Large intestine (tissue), 3 donors: Measurements from ENCODE around the gene FRMD4A. TPM values are rescaled to one million over a fixed set of nuclear protein-coding genes. Genes with fewer than 3 reads are reported as not detected.

Experiments
- DNase-seq, 2 donors: peaks; one replicate each; pipeline versions ENCODE4 v3.0.0 to v3.0.0-alpha.2; 2013
- H3K27ac ChIP-seq: one replicate; pipeline ENCODE4 v1.5.1; 2013; ENCODE audit warnings: low read length
- H3K27me3 ChIP-seq: 2 replicates; pipeline ENCODE4 v1.6.1; 2013; ENCODE audit warnings: low read length; ENCODE audit not compliant: control insufficient read depth, insufficient read depth
- H3K36me3 ChIP-seq: 2 replicates; pipeline ENCODE4 v1.6.1; 2013; ENCODE audit warnings: low read length; ENCODE audit not compliant: control insufficient read depth, insufficient read depth
- H3K4me1 ChIP-seq: one replicate; pipeline ENCODE4 v1.6.1; 2013; ENCODE audit warnings: low read length; ENCODE audit not compliant: control insufficient read depth, insufficient read depth
- H3K4me3 ChIP-seq: one replicate; pipeline ENCODE4 v1.5.1; 2013; ENCODE audit warnings: low read length
- H3K9me3 ChIP-seq: one replicate; pipeline ENCODE4 v1.6.1; 2013; ENCODE audit warnings: mild to moderate bottlenecking, low read depth, low read length, moderate library complexity; ENCODE audit not compliant: control insufficient read depth
- WGBS: methylation state at CpG from one replicate; pipeline ENCODE4 v1.1.5; 2013; ENCODE audit warnings: low lambda C conversion rate; ENCODE audit not compliant: insufficient coverage; 5-methylcytosine and 5-hydroxymethylcytosine counted together
- polyA plus RNA-seq: library from polyadenylated mRNA; unstranded; fragments of 120-200 nt; gene quantifications from one replicate; pipeline ENCODE4 v1.2.1, GENCODE V29; 2013

Gene FRMD4A
- polyA plus RNA-seq, 1 donor = 19.8 TPM

DNA sequence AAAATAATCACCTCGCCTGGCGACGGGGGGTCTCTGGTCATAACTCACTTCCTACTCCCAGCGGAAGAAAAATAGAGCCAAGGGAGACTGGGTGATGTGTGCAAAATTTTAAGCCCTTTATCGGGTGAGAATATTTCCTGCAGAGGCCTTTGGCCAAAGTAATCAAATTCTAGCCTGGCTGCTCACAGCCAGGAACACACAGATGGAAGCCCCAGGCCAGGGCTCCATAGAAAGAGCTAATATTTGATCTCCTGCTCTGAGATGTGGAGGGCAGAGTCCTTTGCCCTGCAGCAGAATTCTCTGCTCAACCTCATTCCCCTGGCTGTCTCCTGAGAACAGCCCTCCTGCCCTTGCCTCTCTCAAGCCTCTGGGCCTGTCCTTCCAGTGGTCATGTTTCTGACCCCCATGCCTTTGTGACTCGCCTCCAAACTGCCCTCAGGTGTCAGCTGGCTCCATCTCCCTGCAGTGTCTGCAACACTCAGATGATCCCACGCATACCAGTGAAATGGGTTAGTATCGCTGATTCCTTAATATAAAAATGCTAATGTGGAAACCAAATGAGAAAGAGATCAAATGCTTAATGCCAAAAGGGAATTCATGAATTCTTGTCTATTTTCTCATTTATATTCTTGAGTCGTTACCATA, 34.5 kb downstream of the FRMD4A start:
- Histone ChIP-seq H3K27ac (no peak overlapping the region), H3K4me1 (no peaks in the 10 kb centered on the region), H3K36me3 (no peaks in the 10 kb centered on the region), H3K4me3 (no peak overlapping the region), H3K27me3 (no peaks in the 10 kb centered on the region), H3K9me3 (no peaks in the 10 kb centered on the region)
- no peak for DNase-seq
- 100% methylated on average over 1 of the region's 9 CpGs for WGBS

DNA sequence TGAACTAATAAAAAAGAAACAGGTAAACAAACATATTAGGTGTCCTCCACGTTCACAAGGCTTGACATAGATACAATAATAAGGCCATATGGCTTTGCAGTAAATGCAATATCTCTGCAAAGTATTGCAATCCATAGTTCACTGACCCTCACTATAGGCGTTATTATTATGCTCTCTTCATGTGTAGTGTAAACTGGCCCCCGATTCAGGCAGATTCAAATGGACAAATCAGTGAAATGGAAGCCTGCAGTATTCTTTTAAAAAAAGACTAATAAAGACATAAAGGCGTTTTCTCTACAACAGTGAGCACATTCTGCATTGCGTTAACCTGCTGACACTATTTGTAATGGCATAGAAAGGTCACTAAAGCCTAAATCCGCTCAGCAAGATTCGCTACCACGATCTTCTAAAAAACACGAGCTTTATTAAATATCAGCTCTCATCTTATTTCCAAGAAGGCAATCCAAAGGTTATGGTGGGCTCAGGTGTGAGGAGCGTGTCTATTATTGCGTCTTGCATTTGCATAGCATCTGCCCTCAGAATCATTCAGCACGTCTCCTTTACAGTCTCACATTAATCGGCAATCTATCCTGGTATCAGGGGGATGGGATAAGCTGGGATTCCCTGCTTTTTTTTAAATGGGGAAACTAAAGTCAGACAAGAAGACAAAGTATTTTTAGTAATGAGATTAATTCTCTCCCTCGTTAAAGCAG, 36.2 kb downstream of the FRMD4A start:
- no peaks in the 10 kb centered on the region for H3K9me3 ChIP-seq
- DNase-seq = no peak
- 83% methylated on average over 8 of the region's 14 CpGs for WGBS
- no peaks in the 10 kb centered on the region for H3K36me3 ChIP-seq
- no peaks in the 10 kb centered on the region for H3K4me1 ChIP-seq
- no peak overlapping the region for H3K4me3 ChIP-seq
- no peak overlapping the region for H3K27ac ChIP-seq
- no peaks in the 10 kb centered on the region for H3K27me3 ChIP-seq

DNA sequence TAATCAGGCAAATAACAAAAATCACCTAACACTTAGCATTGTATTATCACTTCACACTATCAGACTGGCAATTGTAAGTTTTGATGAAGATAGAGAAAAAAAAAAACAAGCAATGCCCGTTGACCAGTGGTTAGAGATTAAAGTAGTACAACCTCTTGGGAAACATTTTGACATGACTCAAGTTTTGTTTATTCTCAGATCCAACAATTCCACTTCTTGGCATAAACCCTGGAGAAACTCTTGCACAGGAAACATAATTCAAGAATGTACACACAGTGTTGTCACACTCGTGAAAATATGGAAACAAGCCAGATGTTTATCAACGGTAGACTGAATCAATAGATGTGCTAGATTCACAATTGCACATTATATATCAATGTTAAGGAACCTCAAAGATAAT, 37.2 kb downstream of the FRMD4A start:
- no peaks in the 10 kb centered on the region for H3K36me3 ChIP-seq
- H3K9me3 ChIP-seq = no peaks in the 10 kb centered on the region
- H3K4me3 ChIP-seq = no peak overlapping the region
- H3K4me1 ChIP-seq = no peaks in the 10 kb centered on the region
- H3K27me3 ChIP-seq = no peaks in the 10 kb centered on the region
- no peak overlapping the region for H3K27ac ChIP-seq
- DNase-seq = no peak
- WGBS = 60% methylated on average over 1 of the region's 3 CpGs

DNA sequence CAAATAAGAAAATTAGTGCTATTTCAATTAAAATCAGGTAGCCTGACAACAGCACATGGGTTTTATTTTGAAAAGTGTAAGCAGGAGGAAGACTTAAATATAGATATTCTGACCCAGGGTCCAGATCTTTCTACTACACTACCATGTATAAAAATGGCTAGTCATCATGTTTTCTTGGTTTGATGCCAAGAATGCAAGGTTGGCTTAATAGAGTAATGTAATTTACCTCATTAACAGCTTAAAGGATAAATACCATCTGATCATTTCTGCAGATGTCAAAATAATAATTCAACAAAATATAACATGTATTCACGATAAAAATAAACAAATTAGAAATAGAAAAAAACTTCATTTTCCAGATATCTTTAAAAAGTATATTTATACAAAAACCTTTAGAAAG, 39.4 kb downstream of the FRMD4A start:
- no peak for DNase-seq
- no peaks in the 10 kb centered on the region for H3K9me3 ChIP-seq
- no peaks in the 10 kb centered on the region for H3K27me3 ChIP-seq
- WGBS = 100% methylated on average over 1 of the region's 1 CpG
- H3K4me1 ChIP-seq = no peaks in the 10 kb centered on the region
- H3K27ac ChIP-seq = no peak overlapping the region
- H3K4me3 ChIP-seq = no peak overlapping the region
- no peaks in the 10 kb centered on the region for H3K36me3 ChIP-seq

DNA sequence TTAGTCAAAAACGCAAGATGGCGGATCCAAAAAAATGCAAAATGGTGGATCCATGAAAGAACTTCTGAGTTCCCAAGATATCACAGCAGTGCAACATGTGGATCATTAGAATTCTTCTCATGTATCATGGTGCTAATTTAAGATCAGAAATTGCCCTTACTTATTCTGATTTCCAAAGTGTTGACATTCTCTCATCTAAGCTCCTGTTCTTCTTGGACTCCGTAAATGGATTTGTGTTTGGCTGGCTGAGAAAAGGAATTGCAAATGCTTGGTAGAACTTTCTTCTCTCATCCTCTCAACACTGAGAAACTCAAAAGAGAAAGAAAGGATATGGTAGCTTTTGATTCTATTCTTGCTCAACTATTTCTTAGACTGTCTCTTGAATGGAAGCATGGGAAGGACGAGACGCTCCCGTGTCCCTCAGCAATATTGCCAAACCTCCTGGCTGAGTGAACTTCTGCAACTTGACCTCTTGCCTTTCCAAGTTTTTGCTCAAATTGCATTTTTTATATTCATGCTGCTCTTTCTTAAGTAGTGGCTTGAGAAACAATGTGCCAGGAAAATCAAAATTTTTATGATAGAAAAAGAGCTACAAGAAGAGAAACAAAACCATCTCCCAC, 44.7 kb downstream of the FRMD4A start:
- no peak for DNase-seq
- H3K36me3 ChIP-seq = no peaks in the 10 kb centered on the region
- H3K4me1 ChIP-seq = no peaks in the 10 kb centered on the region
- no peaks in the 10 kb centered on the region for H3K27me3 ChIP-seq
- no peaks in the 10 kb centered on the region for H3K9me3 ChIP-seq
- no peak overlapping the region for H3K27ac ChIP-seq
- H3K4me3 ChIP-seq = no peak overlapping the region
- WGBS = 100% methylated on average over 1 of the region's 6 CpGs

DNA sequence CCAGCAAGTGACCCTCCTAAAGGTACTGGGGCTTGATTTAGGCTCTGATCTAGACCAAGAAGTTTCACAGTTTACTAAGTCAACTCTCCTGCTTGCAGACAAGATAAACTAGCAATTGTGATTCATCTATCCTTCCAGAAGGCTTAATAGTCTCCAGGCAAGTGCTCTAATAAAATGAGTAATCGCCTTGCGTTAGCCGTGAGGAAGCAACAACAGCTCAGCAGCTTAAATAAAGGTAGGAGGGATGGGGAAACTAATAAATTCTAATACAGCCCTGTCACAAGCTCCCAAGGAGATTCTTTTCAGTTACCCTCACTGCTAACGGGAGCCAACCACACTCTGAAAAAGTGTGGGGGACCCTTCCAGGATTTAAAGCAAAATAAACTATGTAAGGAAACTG, 48.4 kb downstream of the FRMD4A start:
- WGBS = no CpG with 5 or more reads among the region's 4 CpGs
- no peaks in the 10 kb centered on the region for H3K36me3 ChIP-seq

DNA sequence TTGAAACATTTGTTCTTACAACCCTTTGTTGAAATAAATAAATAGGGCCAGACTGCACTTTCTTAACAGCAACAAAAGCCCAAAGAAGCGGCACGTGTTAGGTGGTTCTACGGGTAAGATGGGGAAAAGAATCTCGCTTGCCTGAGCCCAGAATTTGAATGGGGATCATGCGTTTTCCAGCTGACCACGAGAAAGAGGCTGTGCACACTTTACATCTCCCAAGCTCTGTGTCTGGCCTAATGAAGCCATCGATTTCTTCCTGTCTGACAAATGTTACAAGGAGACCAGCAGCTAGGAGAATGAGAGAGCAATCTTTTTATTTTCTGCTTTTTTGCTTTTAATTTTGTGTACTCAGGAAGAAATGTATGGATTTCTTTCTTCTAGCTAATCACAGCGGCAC, 52.2 kb downstream of the FRMD4A start:
- no peak overlapping the region for H3K27ac ChIP-seq
- H3K27me3 ChIP-seq = no peaks in the 10 kb centered on the region
- no peaks in the 10 kb centered on the region for H3K4me1 ChIP-seq
- H3K36me3 ChIP-seq = no peaks in the 10 kb centered on the region
- no peak overlapping the region for H3K4me3 ChIP-seq
- DNase-seq = no peak
- 100% methylated on average over 2 of the region's 8 CpGs for WGBS
- H3K9me3 ChIP-seq = no peaks in the 10 kb centered on the region

More for the DNA sequence above, 48.4 kb downstream of the FRMD4A start:
- H3K27ac ChIP-seq = no peak overlapping the region
- no peaks in the 10 kb centered on the region for H3K27me3 ChIP-seq
- H3K9me3 ChIP-seq = no peaks in the 10 kb centered on the region
- no peak overlapping the region for H3K4me3 ChIP-seq
- DNase-seq = no peak
- no peaks in the 10 kb centered on the region for H3K4me1 ChIP-seq

DNA sequence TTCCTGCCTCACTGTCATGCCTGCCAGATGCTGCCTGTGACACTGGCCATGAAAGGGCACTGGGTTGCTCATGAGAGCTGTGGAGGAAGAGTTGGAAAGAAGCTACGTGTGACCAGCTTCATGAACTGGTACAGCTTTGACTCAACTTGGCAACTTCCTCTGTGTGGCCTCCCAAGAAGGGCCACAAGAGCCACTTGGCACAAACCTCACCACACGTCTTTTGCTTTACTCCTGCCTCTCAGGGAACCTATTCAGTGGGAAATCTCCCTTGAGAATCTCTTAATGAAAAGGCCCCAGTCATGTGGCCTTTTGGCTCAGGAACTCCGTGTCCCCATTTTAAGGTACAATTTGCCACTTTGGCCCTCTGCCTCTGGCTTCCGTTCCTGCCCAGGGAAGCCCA, 54.5 kb downstream of the FRMD4A start:
- Histone ChIP-seq H3K27ac (no peak overlapping the region), H3K27me3 (no peaks in the 10 kb centered on the region), H3K9me3 (no peaks in the 10 kb centered on the region), H3K36me3 (no peaks in the 10 kb centered on the region), H3K4me3 (no peak overlapping the region), H3K4me1 (no peaks in the 10 kb centered on the region)
- no peak for DNase-seq
- WGBS = no CpG with 5 or more reads among the region's 4 CpGs

DNA sequence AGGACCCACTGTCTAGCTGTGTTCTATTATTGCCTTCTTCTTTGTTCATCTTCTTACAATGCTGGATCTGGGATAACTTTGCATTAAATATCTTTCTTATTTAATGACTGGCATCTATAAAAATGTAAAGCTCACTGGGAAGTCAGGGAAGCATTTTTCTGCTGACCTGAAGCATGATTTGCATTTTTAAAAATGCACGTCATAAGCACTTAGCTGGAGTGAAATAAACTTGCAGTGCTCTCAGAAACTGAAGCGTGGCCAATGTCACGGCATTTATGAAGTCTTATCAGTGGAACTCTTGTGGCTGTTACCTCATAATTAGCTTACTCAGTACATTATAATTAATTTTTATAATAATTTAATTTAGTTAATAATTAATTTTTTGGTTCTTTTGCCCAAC, 59.1 kb downstream of the FRMD4A start:
- no peaks in the 10 kb centered on the region for H3K4me1 ChIP-seq
- WGBS = no CpG with 5 or more reads among the region's 3 CpGs
- H3K27ac ChIP-seq = no peak overlapping the region
- no peak overlapping the region for H3K4me3 ChIP-seq
- H3K36me3 ChIP-seq = no peaks in the 10 kb centered on the region
- H3K9me3 ChIP-seq = no peaks in the 10 kb centered on the region
- no peaks in the 10 kb centered on the region for H3K27me3 ChIP-seq
- DNase-seq = no peak

DNA sequence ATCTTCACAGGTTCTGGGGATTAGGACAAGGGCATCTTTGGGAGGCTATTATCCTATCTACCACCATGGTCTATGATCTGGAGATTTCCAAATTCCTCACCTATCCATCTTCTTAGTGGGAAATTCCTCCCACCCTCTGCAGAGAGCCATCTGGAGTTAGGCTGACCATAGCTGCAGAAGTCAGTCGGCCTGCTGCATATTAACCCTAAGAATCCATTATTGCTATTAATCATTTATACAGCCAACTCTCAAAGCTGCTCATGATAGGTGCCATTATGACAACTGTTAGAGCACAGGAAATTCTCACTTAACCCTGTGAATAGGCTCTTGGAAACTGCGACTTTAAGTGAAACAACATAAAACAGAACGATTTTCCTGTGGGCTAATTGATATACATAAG, 60.4 kb downstream of the FRMD4A start:
- no peaks in the 10 kb centered on the region for H3K36me3 ChIP-seq
- H3K27me3 ChIP-seq = no peaks in the 10 kb centered on the region
- DNase-seq = no peak
- H3K4me1 ChIP-seq = no peaks in the 10 kb centered on the region
- H3K4me3 ChIP-seq = no peak overlapping the region
- no CpG with 5 or more reads among the region's 3 CpGs for WGBS
- H3K27ac ChIP-seq = no peak overlapping the region
- no peaks in the 10 kb centered on the region for H3K9me3 ChIP-seq
